ENCODE results near the gene CHTF8.

Gene CHTF8

GRCh38 chr16:69079697-69080096, 52.7 kb downstream of the CHTF8 start:
- DNase-seq: no peak

GRCh38 chr16:69078073-69078472, 54.3 kb downstream of the CHTF8 start:
- no peak for DNase-seq

- DNase-seq: no peak
Measured at GRCh38 chr16:69077251-69077650, 55.1 kb downstream of the CHTF8 start.

- DNase-seq: no peak
Measured at GRCh38 chr16:69073181-69073702, 59.1 kb downstream of the CHTF8 start.

- no peak for DNase-seq
Measured at GRCh38 chr16:69072640-69072974, 59.8 kb downstream of the CHTF8 start.

GRCh38 chr16:69071036-69071435, 61.4 kb downstream of the CHTF8 start:
- no peak for DNase-seq

GRCh38 chr16:69069504-69069903, 62.9 kb downstream of the CHTF8 start:
- DNase-seq: no peak

Measured in activated T-cell treated with anti-CD3 and anti-CD28 coated beads, Interleukin-2, amount 50 U/mL, for 1 hour (primary cell).